GM21447 (cell line): Measurements from ENCODE around the gene PALD1.
A peak's percentile ranks its signal among the peaks of the same experiment; 100 is the strongest.

ENCODE experiments used
- ATAC-seq: cut with Tn5 transposase; IDR thresholded peaks from one replicate; pipeline ENCODE4 v1.9.1; 2021; ENCODE audit not compliant: unreplicated experiment

PALD1 gene

DNA sequence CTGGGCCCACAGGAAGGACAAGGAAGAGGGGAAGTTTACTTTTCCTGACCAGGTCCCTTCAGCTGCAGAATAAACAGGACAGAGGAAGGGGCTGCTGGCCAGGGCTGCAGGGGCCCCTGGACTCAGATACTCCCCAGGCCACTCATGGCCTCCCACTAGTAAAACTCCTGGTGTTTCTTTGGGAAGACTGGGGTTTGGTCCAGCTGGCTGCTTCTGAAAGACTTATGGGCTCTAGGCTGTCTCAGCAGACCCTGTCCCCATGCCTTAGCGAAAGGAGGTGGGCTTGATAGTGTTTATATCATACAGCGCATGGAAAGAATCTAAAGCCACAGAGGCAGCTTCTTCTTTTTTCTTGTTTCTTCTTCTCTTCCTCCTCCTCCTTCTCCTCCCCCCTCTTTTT lies 56.4 kb downstream of the PALD1 start:
- ATAC-seq: no peak

DNA sequence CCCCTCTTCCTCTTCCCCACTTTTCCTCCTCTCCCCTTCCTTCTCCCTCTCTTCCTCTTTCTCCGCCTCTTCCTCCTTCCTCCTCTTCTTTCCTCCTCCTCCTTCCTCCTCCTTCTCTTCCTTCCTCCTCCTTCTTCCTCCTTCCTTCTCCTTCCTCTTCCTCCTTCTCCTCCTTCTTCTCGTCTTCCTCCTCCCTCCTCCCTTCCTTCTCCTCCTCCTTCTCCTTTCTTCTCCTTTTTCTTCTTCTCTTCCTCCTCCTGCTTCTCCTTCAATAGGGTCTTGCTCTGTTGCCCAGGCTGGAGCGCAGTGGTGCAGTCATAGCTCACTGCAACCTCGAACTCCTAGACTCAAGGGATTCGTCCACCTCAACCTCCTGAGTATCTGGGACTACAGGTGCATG lies 56.9 kb downstream of the PALD1 start:
- no peak for ATAC-seq

DNA sequence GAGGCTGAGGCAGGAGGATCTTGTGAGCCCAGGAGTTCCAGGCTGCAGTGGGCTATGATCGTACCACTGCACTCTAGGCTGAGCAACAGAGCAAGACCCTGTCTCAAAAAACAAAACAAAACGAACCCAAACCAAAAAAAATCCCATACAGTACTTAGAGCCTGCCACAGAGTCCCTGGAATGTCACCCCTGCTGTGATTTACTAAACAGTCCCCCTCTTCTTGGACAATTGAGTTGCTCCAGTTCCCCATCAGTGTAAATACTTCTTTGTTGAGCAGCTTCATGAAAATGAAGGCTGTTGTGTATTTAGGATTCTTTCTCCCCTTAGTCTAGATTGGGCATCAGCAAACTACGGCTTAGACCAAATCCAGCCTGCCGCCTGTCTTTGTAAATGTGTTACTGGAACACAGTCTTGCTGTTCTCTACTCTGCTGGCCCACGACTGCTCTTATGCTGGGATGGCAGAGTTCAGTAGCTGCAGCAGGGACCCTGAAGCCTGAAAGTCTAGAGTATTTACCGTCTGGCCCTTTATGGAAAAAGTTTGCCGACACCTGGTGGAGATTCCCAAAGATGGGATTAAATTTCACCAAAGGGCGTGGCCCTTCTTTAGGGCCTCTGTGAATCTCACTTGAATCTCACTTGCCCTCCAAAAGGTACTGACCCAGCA lies 57.8 kb downstream of the PALD1 start:
- no peak for ATAC-seq

DNA sequence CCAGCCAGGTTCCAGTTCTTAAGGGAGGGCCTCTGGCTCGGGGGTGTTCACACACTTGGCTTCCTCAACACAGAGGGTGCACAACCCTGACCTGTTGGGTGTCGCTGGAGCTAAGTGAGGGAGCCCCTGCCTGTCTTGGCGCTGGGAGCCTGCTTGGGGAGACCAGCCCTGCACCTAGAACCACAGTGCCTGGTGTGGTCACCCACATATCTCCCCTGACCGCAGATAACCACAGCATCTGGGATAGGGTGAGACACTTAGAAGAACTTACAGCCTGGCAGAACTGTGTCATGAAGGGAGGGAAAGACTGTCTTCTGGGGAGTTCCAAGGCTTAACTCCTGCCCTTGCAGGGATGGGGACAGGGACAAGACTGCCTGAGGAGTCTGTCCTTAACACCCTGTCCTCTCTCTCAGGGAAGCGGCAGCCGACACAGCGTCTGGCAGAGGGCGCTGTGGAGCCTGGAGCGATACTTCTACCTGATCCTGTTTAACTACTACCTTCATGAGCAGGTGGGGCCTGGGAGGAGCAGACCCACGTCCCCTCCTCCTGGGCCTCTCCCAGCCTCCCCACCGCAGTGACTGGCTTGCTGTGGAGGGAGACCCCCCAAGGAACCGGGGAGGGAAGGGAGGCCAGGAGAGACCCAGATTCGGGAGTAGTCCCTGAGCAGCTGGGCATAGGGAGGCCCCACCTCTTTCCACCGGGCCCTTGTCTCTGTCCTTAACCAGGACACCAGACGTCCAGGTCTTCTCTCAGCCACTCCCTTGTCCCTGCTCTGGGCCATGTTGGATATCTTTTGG lies 59.0 kb downstream of the PALD1 start:
- ATAC-seq: no peak

DNA sequence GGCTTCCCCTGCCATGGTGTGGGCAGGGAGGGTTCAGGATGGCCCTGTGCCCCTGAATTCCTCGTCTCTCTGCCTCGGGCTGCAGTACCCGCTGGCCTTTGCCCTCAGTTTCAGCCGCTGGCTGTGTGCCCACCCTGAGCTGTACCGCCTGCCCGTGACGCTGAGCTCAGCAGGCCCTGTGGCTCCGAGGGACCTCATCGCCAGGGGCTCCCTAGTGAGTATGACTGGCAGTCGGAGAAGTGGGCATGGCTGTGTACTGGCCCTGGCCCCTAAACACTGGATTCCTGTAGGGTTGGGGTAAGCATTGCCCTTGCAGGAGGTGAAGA lies 59.6 kb downstream of the PALD1 start:
- no peak for ATAC-seq

DNA sequence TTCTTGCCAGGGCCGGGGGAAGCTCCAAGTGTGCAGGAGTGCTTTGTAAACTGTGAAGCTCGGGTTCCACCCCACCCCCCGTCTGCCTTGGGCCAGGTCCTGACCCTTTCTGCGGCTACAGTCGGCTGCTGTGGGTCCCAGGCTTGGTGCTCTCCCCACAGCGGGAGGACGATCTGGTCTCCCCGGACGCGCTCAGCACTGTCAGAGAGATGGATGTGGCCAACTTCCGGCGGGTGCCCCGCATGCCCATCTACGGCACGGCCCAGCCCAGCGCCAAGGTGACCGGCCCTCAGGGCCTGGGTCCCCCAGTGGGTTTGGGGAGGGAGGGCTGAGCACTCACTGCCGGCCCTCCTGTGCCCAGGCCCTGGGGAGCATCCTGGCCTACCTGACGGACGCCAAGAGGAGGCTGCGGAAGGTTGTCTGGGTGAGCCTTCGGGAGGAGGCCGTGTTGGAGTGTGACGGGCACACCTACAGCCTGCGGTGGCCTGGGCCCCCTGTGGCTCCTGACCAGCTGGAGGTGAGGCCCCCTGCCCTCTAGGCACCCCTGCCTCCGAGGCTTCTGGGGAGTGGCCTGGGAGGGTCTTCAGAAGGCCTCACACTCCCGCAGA lies 60.3 kb downstream of the PALD1 start:
- ATAC-seq: no peak

DNA sequence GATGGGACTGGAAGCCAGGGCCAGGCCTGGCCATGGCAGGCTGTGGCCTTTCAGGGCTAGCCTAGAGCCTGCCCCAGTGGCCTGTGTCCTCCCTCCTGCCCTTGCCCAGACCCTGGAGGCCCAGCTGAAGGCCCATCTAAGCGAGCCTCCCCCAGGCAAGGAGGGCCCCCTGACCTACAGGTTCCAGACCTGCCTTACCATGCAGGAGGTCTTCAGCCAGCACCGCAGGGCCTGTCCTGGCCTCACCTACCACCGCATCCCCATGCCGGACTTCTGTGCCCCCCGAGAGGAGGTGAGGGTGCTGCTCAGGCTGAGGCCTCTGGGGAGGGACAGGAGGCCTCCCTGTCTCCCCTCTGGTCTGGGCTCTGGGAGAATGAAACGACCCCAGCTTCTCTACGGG lies 60.9 kb downstream of the PALD1 start:
- no peak for ATAC-seq

DNA sequence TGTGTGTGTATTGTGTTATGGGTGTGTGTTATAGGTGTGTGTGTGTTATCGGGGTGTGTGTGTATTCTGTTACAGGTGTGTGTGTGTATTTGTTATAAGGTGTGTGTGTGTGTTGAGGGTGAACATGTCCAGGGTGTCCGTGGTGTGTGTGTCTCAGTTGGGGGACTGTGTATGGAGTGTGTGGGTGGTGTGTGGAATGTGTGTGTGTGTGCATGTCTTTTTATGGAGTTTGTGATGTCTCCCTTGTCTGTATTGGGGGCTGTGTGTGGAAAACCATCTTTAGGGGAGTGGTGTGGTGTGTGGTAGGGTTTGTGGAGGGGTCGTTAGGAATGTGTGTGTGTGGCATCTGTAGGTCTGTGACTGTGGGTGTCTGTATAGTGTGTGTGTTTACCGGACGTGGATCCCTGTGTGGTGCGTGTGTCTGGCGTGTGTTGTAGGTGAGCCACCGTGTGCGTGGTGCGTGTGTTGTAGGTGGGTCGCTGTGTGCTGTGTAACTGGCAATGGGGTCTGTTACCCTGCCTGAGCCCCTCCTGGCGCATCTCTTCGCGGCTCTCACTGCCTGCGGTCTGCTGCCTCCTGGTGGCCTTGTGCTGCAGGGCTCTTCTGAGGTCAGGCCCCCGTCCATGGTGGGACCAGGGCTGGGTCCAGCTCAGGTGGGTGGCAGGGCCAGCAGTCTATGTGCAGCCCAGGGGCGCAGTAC lies 61.7 kb downstream of the PALD1 start:
- ATAC-seq: no peak

DNA sequence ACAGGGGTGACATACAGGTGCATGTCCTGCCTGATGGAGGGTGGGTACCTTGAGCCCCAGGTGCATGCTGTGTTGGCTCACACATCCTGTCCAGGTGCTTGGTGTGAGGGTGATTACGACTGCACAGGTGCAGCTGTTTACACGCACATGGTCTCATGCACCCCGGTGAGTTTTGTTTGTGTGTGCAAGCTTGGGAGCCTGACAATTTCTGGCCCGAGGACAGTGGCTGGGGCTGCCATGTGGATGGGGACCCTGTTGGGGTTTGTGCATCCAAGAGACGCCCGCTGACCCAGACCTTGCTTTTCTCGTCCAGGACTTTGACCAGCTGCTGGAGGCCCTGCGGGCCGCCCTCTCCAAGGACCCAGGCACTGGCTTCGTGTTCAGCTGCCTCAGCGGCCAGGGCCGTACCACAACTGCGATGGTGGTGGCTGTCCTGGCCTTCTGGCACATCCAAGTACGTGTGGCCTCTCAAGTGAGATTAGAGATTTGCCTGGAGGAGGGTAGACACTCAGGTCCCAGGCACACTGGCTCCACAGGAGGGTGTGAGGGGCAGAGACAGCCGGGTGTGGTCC lies 62.3 kb downstream of the PALD1 start:
- ATAC-seq: no peak

DNA sequence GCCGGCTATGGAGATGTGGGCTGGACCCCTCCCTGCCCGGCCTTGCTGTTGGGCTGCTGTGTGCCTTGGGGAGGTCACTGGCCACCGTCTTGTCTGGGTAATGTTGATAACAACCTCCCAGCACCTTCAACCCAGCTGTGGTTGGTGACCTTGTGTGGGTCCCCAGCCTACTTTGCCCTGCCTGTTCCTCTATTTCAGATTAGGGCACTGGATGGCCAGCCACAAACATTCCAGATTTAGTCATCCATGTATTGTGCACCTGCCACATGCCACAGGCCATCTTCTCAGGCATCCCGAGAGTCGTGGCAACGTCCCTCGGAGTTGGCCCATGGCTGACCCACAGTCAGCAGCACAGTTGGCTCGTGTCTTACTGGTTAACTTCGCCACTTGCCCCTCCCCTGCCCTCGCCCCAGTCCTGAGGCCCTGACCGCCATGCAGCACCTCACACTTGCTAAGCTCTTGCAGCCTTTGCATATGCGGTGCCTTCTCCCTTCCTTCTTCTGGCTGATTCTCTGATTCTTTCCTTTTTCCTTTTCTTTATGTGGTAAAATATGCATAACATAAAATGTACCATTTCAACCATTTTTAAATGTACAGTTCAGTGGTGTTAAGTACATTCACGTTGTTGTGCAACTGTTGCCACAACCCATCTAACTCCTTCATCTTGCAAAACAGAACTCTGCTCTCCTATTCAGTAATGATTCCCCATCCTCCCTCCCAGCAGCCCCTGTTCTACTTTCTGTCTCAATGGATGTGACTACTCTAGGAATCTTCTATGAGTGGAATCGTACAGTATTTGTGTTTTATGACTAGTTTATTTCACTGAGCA lies 63.4 kb downstream of the PALD1 start:
- ATAC-seq: no peak

DNA sequence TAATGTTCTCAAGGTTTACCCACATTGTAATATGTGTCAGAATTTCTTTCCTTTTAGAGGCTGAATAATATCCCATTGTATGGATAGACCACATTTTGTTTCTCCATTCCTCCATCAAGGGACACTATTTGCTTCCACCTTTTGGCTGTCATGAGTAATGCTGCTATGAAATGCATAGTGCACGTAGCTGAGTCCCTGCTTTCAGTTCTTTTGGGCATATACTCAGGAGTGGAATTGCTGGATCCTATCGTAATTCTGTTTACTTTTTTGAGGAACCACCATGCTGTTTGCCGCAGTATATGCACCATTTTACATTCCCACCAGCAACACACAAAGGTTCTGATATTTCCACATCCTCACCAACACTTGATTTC lies 64.0 kb downstream of the PALD1 start:
- no peak for ATAC-seq

DNA sequence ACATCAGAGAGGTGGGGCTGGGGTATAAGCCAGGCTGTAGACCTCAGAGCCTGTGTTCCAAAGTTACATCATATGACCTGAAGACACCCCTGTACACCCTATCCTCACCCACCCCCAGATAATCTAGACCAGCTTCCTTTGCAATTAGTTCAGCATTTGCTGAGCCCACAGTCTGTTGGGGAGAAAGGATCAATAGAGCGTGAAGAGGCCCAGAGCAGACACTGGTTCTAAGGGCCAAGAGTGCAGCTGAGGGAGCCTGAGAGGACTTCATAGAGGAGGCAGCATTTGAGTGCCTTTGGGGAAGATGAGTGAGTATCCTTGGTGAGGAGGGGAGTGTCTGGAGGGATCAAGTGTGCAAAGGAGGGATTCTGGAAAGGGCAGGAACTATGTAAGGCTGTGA lies 65.3 kb downstream of the PALD1 start:
- ATAC-seq: no peak

DNA sequence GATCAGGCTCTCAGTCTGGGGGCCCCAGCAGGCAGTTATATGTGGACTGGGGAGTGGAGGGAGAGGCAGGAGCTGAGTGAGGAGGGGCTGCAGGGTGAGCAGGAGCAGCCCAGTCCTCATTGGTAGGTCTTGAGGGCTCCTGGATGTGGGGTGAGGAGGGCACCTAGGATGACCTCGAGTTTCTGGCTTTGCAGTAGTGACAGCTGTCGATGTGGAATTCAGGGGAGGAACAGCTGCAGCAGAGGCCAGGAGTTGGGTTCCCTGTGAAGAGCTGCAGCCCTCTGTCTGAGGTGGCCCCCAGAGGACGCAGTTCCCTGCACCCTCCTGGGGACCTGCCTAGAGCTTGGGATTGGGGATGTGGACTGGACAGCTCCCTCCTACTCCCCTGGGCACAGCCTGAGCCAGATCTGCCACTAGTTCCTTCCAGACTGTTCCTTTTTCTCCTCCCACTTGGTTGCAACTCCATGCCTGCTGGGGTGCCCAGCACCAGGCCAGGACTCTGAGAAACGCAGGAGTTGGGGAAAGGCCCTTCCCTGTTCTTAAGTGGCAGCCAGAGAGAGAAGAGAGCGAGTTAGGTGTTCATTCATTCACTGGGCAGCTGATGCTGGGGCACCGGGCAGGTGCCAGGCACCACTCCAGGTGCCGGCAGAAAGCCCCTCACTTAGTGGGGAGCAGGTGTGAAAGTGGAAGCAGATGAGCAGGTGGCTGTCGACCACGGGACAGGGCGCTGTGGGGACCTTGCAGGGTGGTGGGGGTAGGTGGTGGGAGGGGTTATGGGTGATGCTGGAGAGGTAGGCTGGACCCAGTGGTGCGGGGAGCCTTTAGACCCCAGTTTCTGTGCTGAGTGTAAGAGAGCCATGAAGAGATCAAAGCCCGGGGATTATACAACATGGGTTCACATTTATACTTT lies 66.1 kb downstream of the PALD1 start:
- no peak for ATAC-seq

DNA sequence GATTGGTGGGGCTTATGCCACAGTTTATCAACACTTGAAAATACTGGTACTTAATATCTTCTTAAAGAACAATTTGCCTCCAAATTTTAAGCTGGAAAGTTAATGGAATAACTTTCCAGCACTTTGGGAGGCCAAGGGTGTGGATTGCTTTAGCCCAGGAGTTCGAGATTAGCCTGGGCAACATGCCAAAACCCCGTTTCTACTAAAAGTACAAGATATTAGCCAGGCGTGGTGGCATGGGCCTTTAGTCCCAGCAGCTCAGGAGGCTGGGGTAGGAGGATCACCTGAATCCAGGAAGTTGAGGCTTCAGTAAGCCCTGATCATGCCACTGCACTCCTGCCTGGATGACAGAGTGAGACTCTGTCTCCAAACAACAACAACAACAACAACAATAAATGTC lies 68.0 kb downstream of the PALD1 start:
- no peak for ATAC-seq

DNA sequence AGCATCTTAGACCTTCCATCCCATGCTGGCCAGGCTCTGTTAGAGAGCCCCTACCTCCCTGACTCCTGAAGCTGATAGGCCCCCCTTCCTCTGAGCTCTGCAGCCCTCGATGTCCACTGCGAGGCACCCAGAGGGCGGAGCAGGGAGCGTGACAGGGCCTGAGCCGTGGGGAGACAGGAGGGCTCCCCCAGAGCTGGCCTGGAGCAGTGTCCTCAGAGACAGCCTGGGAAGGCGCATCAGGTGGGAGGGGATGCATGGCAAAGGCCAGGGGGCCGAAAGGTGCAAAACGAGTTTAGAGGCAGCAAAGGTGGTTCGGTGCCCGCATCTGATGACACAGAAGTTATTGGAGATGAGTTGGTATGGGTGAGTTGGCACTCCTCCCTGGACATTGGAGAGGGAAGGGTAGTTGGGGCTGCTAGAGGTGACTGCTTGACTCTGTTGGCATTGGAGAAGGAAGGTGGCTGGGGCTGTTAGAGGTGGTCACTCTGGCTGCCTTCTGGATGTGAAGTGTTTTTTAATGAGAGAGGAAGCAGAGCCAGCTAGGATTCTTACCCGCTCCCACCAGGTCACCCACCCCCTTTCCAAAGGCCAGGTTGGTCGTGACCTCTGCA lies 70.9 kb downstream of the PALD1 start:
- ATAC-seq: no peak

DNA sequence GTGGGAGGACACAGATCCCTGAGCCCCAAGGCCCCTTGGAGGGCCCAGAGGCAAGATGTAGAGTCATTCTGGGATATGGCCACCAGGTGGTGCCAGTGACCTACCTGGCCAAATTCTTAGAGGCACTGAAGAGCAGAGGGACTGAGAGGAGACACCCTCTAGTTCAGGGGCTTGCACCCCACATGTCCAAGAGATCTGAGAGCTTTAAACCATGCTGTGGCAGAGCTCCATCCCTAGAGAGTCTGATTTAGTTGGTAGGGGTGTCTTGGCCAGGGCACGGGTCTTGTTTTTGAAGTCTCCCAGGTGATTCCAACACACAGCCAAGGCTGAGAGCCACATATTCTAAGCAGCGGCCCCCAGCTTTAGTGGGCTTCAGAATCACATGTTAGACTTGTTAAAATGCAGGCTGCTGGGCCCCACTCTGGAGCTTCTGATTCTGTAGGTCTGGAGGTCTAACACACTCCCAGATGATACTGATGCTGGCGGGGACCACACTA lies 71.4 kb downstream of the PALD1 start:
- peak; percentile 50 for ATAC-seq

DNA sequence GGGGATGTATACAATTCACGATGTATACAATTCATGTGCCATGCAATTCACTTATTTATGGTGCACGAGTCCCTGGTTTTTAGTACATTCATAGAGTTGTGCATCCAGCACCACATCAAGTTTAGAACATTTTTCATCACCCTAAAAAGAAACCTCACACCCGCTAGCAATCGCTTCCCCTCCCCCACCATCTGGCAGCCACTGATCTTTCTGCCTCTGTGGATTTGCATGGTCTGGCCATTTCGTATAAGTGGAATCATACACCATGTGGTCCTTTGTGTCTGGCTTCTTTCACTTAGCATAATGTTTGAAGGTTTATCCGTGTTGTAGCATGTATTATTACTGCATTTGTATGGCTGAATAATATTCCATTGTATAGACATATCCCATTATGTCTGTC lies 71.9 kb downstream of the PALD1 start:
- ATAC-seq: no peak

DNA sequence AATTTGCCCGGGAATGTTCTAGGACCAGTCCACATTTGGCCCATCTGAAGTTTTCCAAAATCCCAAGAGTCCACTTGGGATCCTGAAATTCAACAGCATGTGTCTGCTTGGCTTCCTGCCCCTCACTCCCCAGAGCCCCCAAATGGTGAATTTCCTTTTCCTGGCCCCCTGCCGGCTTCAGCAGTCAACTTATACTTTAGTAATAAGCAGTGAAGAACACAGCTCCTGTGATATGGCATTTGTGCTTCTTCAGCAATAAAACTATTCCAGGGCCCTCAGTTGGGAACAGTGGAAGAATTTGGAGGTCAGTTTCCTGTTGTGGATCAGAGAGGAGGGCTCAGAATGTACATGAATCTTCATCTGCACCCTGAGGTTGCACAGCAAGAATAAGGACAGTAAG lies 72.9 kb downstream of the PALD1 start:
- ATAC-seq: no peak

DNA sequence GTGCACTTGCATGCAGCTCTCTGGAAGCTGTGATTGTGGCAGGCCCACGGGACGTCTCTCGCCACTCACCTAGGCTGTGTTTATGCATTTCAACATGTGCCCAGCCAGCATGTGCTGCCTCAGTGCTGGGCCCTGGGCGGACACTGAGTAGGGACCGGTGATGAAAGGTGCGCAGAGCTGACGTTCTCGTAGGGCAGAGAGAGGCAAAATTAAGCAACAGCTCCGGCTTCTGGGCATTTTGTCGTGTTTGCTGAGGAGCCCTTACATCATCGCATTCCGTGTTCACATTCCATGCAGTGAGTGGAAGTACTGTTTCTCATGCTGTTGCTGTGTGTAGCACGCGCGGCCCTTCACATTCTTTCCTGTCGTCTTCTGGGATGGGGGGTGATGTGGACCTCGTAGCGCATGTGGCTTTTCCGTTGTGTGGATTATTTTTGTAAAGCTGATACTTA lies 73.4 kb downstream of the PALD1 start:
- ATAC-seq: no peak
